PFSK-1 (cell line): ENCODE measurements around the gene AAK1.

Experiments used
- FOXP2 ChIP-seq: optimal IDR thresholded peaks from 2 replicates; pipeline ENCODE3; 2011; ENCODE audit warnings: borderline replicate concordance, control low read depth, inconsistent platforms; ENCODE audit not compliant: insufficient read depth; ENCODE audit errors: extremely low read length, extremely low read depth
- POLR2AphosphoS5 ChIP-seq: IDR thresholded peaks from 2 replicates; pipeline ENCODE4 v1.6.1; 2012; ENCODE audit warnings: low read depth, mild to moderate bottlenecking, control low read depth, low read length, moderate library complexity
- REST ChIP-seq, 2 experiments: IDR thresholded peaks; 2 replicates each; pipeline versions ENCODE4 v1.6.1 to v1.8.0; 2011 to 2012; ENCODE audit warnings: low read depth in 2 of 2, low read length in 2 of 2, control low read depth in 1 of 2, inconsistent platforms in 1 of 2, mild to moderate bottlenecking in 1 of 2, moderate library complexity in 1 of 2; ENCODE audit not compliant: insufficient read depth in 1 of 2
- SIN3A ChIP-seq: IDR thresholded peaks from 2 replicates; pipeline ENCODE4 v1.6.1; 2012; ENCODE audit warnings: mild to moderate bottlenecking, low read length, moderate library complexity, borderline replicate concordance; ENCODE audit not compliant: insufficient read depth
- TAF1 ChIP-seq: IDR thresholded peaks from 2 replicates; pipeline ENCODE4 v1.6.1; 2012; ENCODE audit warnings: low read length, control low read depth, borderline replicate concordance; ENCODE audit not compliant: insufficient read depth

Gene AAK1

GRCh38 chr2:69589973-69590652, 53.4 kb downstream of the AAK1 start:
- TF ChIP-seq FOXP2, result no peak
- no peak for TF ChIP-seq SIN3A
- no peak for TF ChIP-seq TAF1
- no peak for TF ChIP-seq POLR2AphosphoS5
- TF ChIP-seq REST (IDR thresholded peaks at IDR 0.05; ENCODE audit: insufficient read depth in 1 of 2, low read depth in 2 of 2, low read length in 2 of 2), result no peak

GRCh38 chr2:69588945-69589344, 54.6 kb downstream of the AAK1 start:
- TF ChIP-seq TAF1, result no peak
- no peak for TF ChIP-seq FOXP2
- TF ChIP-seq REST (IDR thresholded peaks at IDR 0.05; ENCODE audit: insufficient read depth in 1 of 2, low read depth in 2 of 2, low read length in 2 of 2), result no peak
- TF ChIP-seq SIN3A, result no peak
- TF ChIP-seq POLR2AphosphoS5, result no peak

- TF ChIP-seq FOXP2 (no peak), TAF1 (no peak), POLR2AphosphoS5 (no peak), REST (IDR thresholded peaks at IDR 0.05; ENCODE audit: insufficient read depth in 1 of 2, low read depth in 2 of 2, low read length in 2 of 2) (no peak), SIN3A (no peak)
Measured at GRCh38 chr2:69588403-69588802, 55.1 kb downstream of the AAK1 start.

GRCh38 chr2:69585855-69586555, 57.5 kb downstream of the AAK1 start:
- TF ChIP-seq SIN3A (no peak), REST (IDR thresholded peaks at IDR 0.05; ENCODE audit: insufficient read depth in 1 of 2, low read depth in 2 of 2, low read length in 2 of 2) (no peak), POLR2AphosphoS5 (no peak)
